HG02973 (cell line): ENCODE results near the gene CYP4A22.
"Not testable (repeated sequence)": the region's sequence is repeated elsewhere in the genome, so short reads cannot be mapped to it uniquely, and the experiment has no call there.

Experiments used
- ATAC-seq: cut with Tn5 transposase; IDR thresholded peaks from one replicate; pipeline ENCODE4 v1.9.1; 2021; ENCODE audit warnings: moderate library complexity; ENCODE audit not compliant: unreplicated experiment

The CYP4A22 gene

DNA sequence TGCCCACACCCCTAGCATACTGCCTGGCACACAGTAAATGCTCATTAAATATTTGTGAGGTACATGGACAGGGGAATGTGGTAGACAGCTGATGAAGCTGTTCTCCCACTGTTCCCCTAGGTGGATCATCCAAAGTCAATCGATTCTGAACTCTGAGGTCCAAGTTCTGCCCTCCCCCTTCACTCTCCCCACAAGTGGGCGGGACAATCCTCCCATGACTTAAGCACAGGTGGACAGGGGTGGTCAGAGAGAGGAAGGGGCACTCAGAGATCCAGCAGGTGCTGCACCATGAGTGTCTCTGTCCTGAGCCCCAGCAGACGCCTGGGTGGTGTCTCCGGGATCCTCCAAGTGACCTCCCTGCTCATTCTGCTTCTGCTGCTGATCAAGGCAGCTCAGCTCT is at the start of gene CYP4A22:
CYP4A22 (plus strand) TSS at position 244 of the 400 bp plus-strand sequence; CDS start at position 289, 45 bp downstream.
- ATAC-seq = no peak

GRCh38 chr1:47089356-47089755 is 47.9 kb upstream of the CYP4A22 start:
- not testable (repeated sequence) for ATAC-seq

DNA sequence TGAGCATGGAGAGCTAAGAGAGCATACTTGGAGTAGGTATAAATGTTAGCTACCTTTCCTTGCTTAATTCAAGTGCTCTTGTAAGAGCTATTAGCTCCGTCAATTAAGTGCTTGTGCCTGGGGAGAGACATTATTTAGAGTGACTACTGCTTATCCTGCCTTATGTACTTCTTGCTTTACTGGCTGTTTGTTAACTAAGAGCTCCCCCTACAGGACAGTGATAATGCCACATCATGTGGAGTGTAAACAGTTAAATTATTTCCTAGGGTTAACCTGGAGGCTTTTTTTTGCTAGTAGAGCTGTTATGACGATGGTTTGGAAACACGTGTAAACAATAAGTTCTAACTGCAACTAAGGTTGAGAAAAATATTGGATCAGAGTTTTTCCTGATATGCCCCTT is 45.8 kb upstream of the CYP4A22 start:
- not testable (repeated sequence) for ATAC-seq

DNA sequence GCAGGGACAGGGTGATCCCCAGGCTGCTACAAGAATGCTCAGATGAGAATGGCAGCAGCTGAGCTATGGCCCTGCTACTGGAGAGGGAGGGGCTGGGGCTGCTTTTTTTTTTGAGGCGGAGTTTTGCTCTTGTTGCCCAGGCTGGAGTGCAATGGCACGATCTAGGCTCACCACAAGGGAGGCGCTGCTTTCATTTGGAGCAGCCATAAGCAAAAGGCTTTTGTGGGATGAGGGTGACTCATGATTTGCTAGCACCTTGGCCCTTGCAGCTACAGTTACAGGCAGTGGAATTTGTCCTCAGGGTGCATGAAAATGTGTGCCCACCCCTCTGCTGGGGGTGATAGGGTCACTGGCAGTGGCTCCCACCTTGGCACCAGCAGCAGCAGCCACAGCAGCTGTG is 32.4 kb upstream of the CYP4A22 start:
- no peak for ATAC-seq

DNA sequence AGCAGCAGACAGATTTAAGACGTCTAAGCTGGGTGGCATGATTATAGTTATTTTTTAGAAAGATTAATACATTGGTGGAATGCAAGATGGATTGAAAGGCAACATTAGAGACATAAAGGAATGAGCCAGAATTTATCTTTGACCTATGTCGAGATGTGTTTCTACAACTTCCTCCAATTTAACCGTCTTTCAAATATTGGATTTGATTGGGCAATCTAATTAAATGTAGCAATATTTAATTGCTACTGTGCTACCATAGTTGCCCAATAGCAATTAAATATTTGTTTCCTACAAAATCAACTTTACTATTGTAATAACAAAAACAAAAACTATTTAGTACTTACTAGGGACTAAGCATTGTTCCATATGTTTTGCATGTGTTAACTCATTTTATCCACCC is 30.4 kb upstream of the CYP4A22 start:
- ATAC-seq = no peak

DNA sequence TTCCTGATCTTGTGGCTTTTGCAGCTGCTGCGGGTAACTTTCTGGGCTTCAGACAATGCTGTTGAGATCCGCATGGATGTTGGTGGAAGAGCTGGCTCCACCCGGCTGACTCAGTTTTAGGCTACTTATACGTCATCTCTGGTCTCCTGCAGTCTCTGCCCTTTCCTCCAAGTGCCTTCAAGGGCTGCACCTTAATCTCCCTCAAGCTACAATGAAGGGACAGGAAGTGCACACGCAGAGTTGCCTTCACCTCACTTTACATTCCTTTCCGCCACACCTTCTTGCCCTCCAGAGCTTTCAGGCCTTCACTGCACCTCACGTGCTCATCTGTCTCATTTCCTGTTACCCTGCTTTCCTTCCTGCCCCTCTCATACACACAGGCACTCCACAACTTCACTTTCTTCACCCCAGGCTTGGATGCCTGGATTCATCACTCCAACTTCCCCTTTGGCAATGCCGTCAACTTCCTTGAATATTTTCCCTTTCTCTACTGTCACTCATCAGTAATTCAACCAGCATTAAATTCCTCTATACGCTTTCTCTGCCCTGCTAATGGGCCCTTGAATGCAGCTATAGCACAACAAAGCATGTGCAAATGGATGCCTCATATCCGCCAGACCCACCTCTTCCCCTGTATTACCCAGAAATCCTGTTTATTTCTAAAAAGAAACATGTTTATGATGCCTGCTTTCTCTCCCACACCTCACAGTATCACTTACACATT is 29.2 kb upstream of the CYP4A22 start:
- not testable (repeated sequence) for ATAC-seq

- not testable (repeated sequence) for ATAC-seq
Measured at GRCh38 chr1:47109482-47109881, 27.8 kb upstream of the CYP4A22 start.

GRCh38 chr1:47113178-47113577 is 24.1 kb upstream of the CYP4A22 start:
- ATAC-seq = no peak

- ATAC-seq = not testable (repeated sequence)
Measured at GRCh38 chr1:47121039-47121438, 16.2 kb upstream of the CYP4A22 start.

GRCh38 chr1:47124834-47125233 is 12.4 kb upstream of the CYP4A22 start:
- not testable (repeated sequence) for ATAC-seq

- not testable (repeated sequence) for ATAC-seq
Measured at GRCh38 chr1:47126997-47127396, 10.2 kb upstream of the CYP4A22 start.

- ATAC-seq = no peak
Measured at GRCh38 chr1:47128221-47128620, 9.0 kb upstream of the CYP4A22 start.

DNA sequence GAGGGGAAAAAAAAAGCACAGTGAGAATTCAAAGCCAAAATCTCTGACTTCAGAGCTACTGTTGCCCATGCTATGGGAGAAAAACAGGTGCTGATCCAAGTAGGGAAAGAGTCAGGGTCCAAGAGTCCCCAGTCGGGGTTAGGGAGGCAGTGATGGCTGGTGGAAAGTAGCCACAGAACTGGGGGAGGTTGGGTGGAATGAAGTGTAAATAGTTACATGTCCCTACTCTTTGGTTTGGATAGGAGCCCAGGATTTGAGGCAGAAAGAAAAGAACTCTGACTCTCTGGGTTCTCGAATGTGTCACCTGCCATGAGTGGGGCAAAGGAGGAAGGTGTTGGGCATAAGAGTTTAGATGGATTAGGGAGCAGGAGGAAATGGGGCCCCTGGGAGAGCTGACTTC is 8.4 kb upstream of the CYP4A22 start:
- not testable (repeated sequence) for ATAC-seq

- not testable (repeated sequence) for ATAC-seq
Measured at GRCh38 chr1:47129489-47130230, 7.6 kb upstream of the CYP4A22 start.

DNA sequence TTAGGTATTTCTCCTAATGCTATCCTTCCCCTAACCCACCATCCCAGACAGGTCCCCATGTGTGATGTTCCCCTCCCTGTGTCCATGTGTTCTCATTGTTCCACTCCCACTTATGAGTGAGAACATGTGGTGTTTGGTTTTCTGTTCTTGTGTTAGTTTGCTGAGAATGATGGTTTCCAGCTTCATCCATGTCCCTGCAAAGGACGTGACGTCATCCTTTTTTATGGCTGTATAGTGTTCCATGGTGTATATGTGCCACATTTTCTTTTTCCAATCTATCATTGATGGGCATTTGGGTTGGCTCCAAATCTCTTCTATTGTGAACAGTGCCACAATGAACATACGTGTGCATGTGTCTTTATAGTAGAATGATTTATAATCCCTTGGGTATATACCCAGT is 4.6 kb upstream of the CYP4A22 start:
- ATAC-seq = not testable (repeated sequence)

DNA sequence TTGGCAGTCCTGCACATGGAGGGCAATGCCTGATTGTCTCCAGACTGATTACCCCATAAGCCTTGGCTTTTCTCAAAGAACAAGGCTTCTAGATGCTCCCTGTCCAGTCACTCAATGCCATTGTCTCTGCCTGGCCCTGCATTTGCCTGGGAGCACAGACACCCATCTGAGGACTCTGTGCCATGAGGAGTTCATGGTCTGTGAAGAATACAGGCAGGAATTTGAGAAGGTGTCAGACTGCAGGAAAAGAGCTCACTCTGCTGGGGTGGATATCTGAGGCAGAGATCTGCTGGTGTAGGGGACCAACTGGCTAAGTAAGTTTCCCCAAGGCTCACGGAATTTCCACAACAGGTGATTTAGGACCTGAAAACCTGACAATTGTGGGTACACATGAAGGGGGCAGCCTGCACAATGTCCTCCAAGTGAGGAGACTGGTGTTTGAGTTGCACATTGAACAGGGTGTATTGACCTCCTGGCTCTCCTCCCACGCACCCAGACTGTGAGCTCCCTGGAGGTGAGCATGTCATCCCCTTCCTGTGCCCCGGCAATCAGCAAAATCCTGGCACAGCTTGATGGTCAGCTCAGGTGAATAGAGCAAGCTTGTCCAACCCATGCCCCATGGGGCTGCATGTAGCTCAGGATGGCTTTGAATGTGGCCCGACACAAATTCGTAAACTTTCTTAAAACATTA is 829 bp downstream of the CYP4A22 start:
- no peak for ATAC-seq

GRCh38 chr1:47140358-47140757 is 3.1 kb downstream of the CYP4A22 start:
- not testable (repeated sequence) for ATAC-seq

DNA sequence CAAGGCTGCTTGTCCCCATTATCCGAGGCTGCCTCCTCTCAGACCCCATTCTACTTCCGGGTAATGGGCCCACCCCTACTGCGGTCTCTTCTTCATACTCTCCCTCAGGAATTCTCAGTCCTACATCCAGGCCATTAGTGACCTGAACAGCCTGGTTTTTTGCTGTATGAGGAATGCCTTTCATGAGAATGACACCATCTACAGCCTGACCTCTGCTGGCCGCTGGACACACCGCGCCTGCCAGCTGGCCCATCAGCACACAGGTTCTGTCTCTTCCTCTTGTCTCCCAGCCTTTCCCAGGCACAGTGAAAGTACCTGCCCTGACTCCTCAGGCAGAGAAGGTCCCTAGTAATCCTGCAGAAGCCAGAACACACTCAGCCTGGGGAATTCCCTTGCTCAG is 6.4 kb downstream of the CYP4A22 start:
- ATAC-seq = not testable (repeated sequence)

DNA sequence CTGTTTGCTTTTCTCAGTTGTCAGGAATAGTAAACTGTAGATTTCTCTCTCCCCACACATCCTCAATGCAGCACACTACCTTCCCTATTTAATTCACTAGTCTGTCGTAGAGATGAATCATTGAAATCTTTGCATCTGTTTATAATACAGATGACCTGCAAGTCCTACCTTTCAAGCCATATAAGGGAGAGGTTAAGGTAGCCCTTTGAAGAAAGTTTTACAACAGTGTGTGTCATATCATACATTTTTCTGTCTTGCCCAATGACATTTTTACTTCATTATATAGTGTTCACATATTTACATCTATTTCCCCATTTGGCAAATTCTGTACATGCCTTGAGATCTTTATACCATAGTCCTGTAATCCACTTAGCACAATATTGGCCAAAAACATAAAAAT is 9.3 kb downstream of the CYP4A22 start:
- not testable (repeated sequence) for ATAC-seq

GRCh38 chr1:47147047-47147785 is 10.0 kb downstream of the CYP4A22 start:
- ATAC-seq = no peak

GRCh38 chr1:47149162-47149561 is 11.9 kb downstream of the CYP4A22 start:
- not testable (repeated sequence) for ATAC-seq
